ENCODE data around the gene CTSL.

The CTSL gene

GRCh38 chr9:87712801-87713277, 13.1 kb upstream of the CTSL start:
- H2AFZ ChIP-seq (ENCODE audit: low read length): no peak overlapping the region
- no peak for TF ChIP-seq CTCF (IDR thresholded peaks at IDR 0.05; ENCODE audit: low read length)
- no peak for TF ChIP-seq EZH2 (IDR thresholded peaks at IDR 0.05; ENCODE audit: borderline replicate concordance, low read length)
- H3K9ac ChIP-seq (ENCODE audit: low read length): no peak overlapping the region
- no peak overlapping the region for H3K4me2 ChIP-seq (ENCODE audit: low read length)
- no peaks in the 10 kb centered on the region for H3K4me1 ChIP-seq (ENCODE audit: insufficient read depth, low read length, severe bottlenecking)
- H3K9me2 ChIP-seq (ENCODE audit: low read depth, low read length): no peaks in the 10 kb centered on the region
- H3K27me3 ChIP-seq (ENCODE audit: insufficient read depth, low read length): no peaks in the 10 kb centered on the region
- no peaks in the 10 kb centered on the region for H3K36me3 ChIP-seq (ENCODE audit: insufficient read depth, low read length)
- H3F3A ChIP-seq (ENCODE audit: insufficient read depth, low read length): no peaks in the 10 kb centered on the region
- H3K79me2 ChIP-seq (ENCODE audit: insufficient read depth, low read length): no peaks in the 10 kb centered on the region
- H3K9me3 ChIP-seq (ENCODE audit: low read length): no peaks in the 10 kb centered on the region
- no peak overlapping the region for H3K4me3 ChIP-seq (ENCODE audit: low read depth, low read length, poor library complexity, severe bottlenecking)
- H4K20me1 ChIP-seq (ENCODE audit: insufficient read depth, low read length): no peaks in the 10 kb centered on the region
- no peak overlapping the region for H3K27ac ChIP-seq (ENCODE audit: low read depth, low read length, poor library complexity, severe bottlenecking)

GRCh38 chr9:87713278-87713987, 12.5 kb upstream of the CTSL start:
- Histone ChIP-seq H3K9me3 (ENCODE audit: low read length) (no peaks in the 10 kb centered on the region), H3K4me1 (ENCODE audit: insufficient read depth, low read length, severe bottlenecking) (no peaks in the 10 kb centered on the region), H3K27ac (ENCODE audit: low read depth, low read length, poor library complexity, severe bottlenecking) (no peak overlapping the region), H3K79me2 (ENCODE audit: insufficient read depth, low read length) (no peaks in the 10 kb centered on the region), H3F3A (ENCODE audit: insufficient read depth, low read length) (no peaks in the 10 kb centered on the region), H3K9me2 (ENCODE audit: low read depth, low read length) (no peaks in the 10 kb centered on the region), H4K20me1 (ENCODE audit: insufficient read depth, low read length) (no peaks in the 10 kb centered on the region), H2AFZ (ENCODE audit: low read length) (no peak overlapping the region), H3K27me3 (ENCODE audit: insufficient read depth, low read length) (no peaks in the 10 kb centered on the region), H3K36me3 (ENCODE audit: insufficient read depth, low read length) (no peaks in the 10 kb centered on the region), H3K9ac (ENCODE audit: low read length) (no peak overlapping the region), H3K4me2 (ENCODE audit: low read length) (no peak overlapping the region), H3K4me3 (ENCODE audit: low read depth, low read length, poor library complexity, severe bottlenecking) (no peak overlapping the region)
- TF ChIP-seq EZH2 (IDR thresholded peaks at IDR 0.05; ENCODE audit: borderline replicate concordance, low read length) (no peak), CTCF (IDR thresholded peaks at IDR 0.05; ENCODE audit: low read length) (no peak)

- no peak overlapping the region for H3K27ac ChIP-seq (ENCODE audit: low read depth, low read length, poor library complexity, severe bottlenecking)
- no peak overlapping the region for H3K9ac ChIP-seq (ENCODE audit: low read length)
- H3K27me3 ChIP-seq (ENCODE audit: insufficient read depth, low read length): no peaks in the 10 kb centered on the region
- no peaks in the 10 kb centered on the region for H3K9me3 ChIP-seq (ENCODE audit: low read length)
- no peaks in the 10 kb centered on the region for H3K4me1 ChIP-seq (ENCODE audit: insufficient read depth, low read length, severe bottlenecking)
- H4K20me1 ChIP-seq (ENCODE audit: insufficient read depth, low read length): no peaks in the 10 kb centered on the region
- H3K36me3 ChIP-seq (ENCODE audit: insufficient read depth, low read length): no peaks in the 10 kb centered on the region
- H2AFZ ChIP-seq (ENCODE audit: low read length): no peak overlapping the region
- H3K79me2 ChIP-seq (ENCODE audit: insufficient read depth, low read length): no peaks in the 10 kb centered on the region
- no peak overlapping the region for H3K4me2 ChIP-seq (ENCODE audit: low read length)
- H3F3A ChIP-seq (ENCODE audit: insufficient read depth, low read length): no peaks in the 10 kb centered on the region
- no peak for TF ChIP-seq CTCF (IDR thresholded peaks at IDR 0.05; ENCODE audit: low read length)
- no peak for TF ChIP-seq EZH2 (IDR thresholded peaks at IDR 0.05; ENCODE audit: borderline replicate concordance, low read length)
- H3K4me3 ChIP-seq (ENCODE audit: low read depth, low read length, poor library complexity, severe bottlenecking): no peak overlapping the region
- no peaks in the 10 kb centered on the region for H3K9me2 ChIP-seq (ENCODE audit: low read depth, low read length)
Observed at GRCh38 chr9:87713988-87714330, 12.0 kb upstream of the CTSL start.

Measured in OCI-LY1 (cell line).